K562 (cell line): ENCODE results near the gene NUDT2.

Source experiments
- FOXA1 ChIP-seq: fragments of 450-650 bp; IDR thresholded peaks from 2 replicates; pipeline ENCODE4 v1.6.1; 2016; ENCODE audit warnings: mild to moderate bottlenecking, borderline replicate concordance
- LCOR ChIP-seq: sonication (generic); formaldehyde crosslinking; IDR thresholded peaks from 2 replicates; pipeline ENCODE4 v1.8.0; 2022; ENCODE audit warnings: mild to moderate bottlenecking, missing genetic modification reagents
- NELFE ChIP-seq: IDR thresholded peaks from 2 replicates; pipeline ENCODE4 v1.6.1; 2011; ENCODE audit warnings: mild to moderate bottlenecking; ENCODE audit not compliant: insufficient read depth, insufficient read length
- RFX5 ChIP-seq: IDR thresholded peaks from 2 replicates; pipeline ENCODE4 v1.6.1; 2011; ENCODE audit warnings: low read depth, mild to moderate bottlenecking, improper control_type of control experiment, low read length
- SRSF7 ChIP-seq: fragments of 200-400 bp; formaldehyde crosslinking; optimal IDR thresholded peaks from 2 replicates; pipeline ENCODE3; 2017; ENCODE audit warnings: mild to moderate bottlenecking, low read depth, low read length
- TF ChIP-seq, protein P1 (sequence below), 3 experiments: IDR thresholded peaks in 2 of 3; conservative IDR thresholded peaks in 1 of 3; 2 replicates each; pipeline ENCODE4 v1.5.1; 2011 to 2012; ENCODE audit warnings: low read length in 3 of 3, mild to moderate bottlenecking in 3 of 3, control low read depth in 2 of 3, improper control_type of control experiment in 1 of 3, inconsistent platforms in 1 of 3, low read depth in 1 of 3, mixed read lengths in 1 of 3, moderate library complexity in 1 of 3; ENCODE audit not compliant: insufficient read depth in 2 of 3
- TF ChIP-seq, protein P2 (sequence below), 3 experiments: fragments of 200-800 bp in 1 of 3; fragments of 250-450 bp in 1 of 3; fragments of 450-650 bp in 1 of 3; sonication (Bioruptor Pico) in 1 of 3; sonication (Bioruptor generic) in 1 of 3; formaldehyde crosslinking in 1 of 3; IDR thresholded peaks; 2 replicates each; pipeline versions ENCODE4 v1.6.1 to v1.8.0; 2016 to 2022; ENCODE audit warnings: mild to moderate bottlenecking in 2 of 3, missing genetic modification characterization in 2 of 3, missing compliant biosample characterization in 1 of 3, moderate library complexity in 1 of 3
- TF ChIP-seq, protein P3 (sequence below): sonication (generic); formaldehyde crosslinking; IDR thresholded peaks from 2 replicates; pipeline ENCODE4 v1.9.0; 2022; ENCODE audit warnings: mild to moderate bottlenecking, missing genetic modification reagents
- TF ChIP-seq, protein P4 (sequence below): fragments of 450-650 bp; conservative IDR thresholded peaks from 2 replicates; pipeline ENCODE4 v1.6.1; 2016; ENCODE audit warnings: missing genetic modification characterization, low read depth, mild to moderate bottlenecking, missing compliant biosample characterization, moderate library complexity
- TF ChIP-seq, protein P5 (sequence below): sonication (generic); formaldehyde crosslinking; IDR thresholded peaks from 2 replicates; pipeline ENCODE4 v1.9.0; 2022; ENCODE audit warnings: mild to moderate bottlenecking, missing genetic modification reagents

DNA sequence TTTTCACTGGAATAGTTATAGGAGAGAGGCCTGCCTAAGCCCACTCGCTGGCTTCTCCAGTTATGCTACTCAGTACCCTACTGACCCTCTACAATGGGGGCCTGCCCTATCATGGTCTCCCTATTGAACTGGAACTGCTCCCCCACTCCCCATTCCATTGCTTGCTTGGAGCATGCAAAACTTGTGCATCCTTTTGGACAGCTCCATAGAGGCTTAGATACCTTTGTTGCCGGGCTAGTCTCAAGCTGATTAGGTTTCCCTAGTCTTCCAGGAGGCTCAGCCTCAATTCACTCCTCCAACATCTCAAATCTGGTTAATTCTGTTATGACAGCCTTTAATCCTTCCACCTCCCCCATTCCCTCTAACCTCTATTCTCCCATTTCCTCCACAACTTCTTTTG, 40.2 kb upstream of the NUDT2 start:
- TF ChIP-seq SRSF7 (no peak), FOXA1 (no peak), NELFE (no peak), LCOR (CRISPR knock-in tag) (no peak), RFX5 (no peak)
- TF ChIP-seq, protein P1, sequence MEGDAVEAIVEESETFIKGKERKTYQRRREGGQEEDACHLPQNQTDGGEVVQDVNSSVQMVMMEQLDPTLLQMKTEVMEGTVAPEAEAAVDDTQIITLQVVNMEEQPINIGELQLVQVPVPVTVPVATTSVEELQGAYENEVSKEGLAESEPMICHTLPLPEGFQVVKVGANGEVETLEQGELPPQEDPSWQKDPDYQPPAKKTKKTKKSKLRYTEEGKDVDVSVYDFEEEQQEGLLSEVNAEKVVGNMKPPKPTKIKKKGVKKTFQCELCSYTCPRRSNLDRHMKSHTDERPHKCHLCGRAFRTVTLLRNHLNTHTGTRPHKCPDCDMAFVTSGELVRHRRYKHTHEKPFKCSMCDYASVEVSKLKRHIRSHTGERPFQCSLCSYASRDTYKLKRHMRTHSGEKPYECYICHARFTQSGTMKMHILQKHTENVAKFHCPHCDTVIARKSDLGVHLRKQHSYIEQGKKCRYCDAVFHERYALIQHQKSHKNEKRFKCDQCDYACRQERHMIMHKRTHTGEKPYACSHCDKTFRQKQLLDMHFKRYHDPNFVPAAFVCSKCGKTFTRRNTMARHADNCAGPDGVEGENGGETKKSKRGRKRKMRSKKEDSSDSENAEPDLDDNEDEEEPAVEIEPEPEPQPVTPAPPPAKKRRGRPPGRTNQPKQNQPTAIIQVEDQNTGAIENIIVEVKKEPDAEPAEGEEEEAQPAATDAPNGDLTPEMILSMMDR (IDR thresholded peaks at IDR 0.05 in 2 of 3, conservative IDR thresholded peaks at IDR 0.05 in 1 of 3; ENCODE audit: insufficient read depth in 2 of 3, low read depth in 1 of 3, low read length in 3 of 3), result no peak
- TF ChIP-seq, protein P2, sequence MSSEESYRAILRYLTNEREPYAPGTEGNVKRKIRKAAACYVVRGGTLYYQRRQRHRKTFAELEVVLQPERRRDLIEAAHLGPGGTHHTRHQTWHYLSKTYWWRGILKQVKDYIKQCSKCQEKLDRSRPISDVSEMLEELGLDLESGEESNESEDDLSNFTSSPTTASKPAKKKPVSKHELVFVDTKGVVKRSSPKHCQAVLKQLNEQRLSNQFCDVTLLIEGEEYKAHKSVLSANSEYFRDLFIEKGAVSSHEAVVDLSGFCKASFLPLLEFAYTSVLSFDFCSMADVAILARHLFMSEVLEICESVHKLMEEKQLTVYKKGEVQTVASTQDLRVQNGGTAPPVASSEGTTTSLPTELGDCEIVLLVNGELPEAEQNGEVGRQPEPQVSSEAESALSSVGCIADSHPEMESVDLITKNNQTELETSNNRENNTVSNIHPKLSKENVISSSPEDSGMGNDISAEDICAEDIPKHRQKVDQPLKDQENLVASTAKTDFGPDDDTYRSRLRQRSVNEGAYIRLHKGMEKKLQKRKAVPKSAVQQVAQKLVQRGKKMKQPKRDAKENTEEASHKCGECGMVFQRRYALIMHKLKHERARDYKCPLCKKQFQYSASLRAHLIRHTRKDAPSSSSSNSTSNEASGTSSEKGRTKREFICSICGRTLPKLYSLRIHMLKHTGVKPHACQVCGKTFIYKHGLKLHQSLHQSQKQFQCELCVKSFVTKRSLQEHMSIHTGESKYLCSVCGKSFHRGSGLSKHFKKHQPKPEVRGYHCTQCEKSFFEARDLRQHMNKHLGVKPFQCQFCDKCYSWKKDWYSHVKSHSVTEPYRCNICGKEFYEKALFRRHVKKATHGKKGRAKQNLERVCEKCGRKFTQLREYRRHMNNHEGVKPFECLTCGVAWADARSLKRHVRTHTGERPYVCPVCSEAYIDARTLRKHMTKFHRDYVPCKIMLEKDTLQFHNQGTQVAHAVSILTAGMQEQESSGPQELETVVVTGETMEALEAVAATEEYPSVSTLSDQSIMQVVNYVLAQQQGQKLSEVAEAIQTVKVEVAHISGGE (CRISPR knock-in tag; IDR thresholded peaks at IDR 0.05), result no peak
- TF ChIP-seq, protein P3, sequence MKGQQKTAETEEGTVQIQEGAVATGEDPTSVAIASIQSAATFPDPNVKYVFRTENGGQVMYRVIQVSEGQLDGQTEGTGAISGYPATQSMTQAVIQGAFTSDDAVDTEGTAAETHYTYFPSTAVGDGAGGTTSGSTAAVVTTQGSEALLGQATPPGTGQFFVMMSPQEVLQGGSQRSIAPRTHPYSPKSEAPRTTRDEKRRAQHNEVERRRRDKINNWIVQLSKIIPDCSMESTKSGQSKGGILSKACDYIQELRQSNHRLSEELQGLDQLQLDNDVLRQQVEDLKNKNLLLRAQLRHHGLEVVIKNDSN (CRISPR knock-in tag), result no peak
- TF ChIP-seq, protein P4, sequence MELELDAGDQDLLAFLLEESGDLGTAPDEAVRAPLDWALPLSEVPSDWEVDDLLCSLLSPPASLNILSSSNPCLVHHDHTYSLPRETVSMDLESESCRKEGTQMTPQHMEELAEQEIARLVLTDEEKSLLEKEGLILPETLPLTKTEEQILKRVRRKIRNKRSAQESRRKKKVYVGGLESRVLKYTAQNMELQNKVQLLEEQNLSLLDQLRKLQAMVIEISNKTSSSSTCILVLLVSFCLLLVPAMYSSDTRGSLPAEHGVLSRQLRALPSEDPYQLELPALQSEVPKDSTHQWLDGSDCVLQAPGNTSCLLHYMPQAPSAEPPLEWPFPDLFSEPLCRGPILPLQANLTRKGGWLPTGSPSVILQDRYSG, result no peak
- TF ChIP-seq, protein P5, sequence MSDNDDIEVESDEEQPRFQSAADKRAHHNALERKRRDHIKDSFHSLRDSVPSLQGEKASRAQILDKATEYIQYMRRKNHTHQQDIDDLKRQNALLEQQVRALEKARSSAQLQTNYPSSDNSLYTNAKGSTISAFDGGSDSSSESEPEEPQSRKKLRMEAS (CRISPR knock-in tag), result no peak
